GM19468 (cell line): Measurements from ENCODE around the gene S100A8.
"Not testable (repeated sequence)": the region's sequence is repeated elsewhere in the genome, so short reads cannot be mapped to it uniquely, and the experiment has no call there.

Source experiments
- ATAC-seq: cut with Tn5 transposase; IDR thresholded peaks from one replicate; pipeline ENCODE4 v1.9.1; 2021; ENCODE audit warnings: mild to moderate bottlenecking, moderate library complexity, moderate number of reproducible peaks; ENCODE audit not compliant: unreplicated experiment; ENCODE audit errors: extremely low read depth

S100A8 gene

DNA sequence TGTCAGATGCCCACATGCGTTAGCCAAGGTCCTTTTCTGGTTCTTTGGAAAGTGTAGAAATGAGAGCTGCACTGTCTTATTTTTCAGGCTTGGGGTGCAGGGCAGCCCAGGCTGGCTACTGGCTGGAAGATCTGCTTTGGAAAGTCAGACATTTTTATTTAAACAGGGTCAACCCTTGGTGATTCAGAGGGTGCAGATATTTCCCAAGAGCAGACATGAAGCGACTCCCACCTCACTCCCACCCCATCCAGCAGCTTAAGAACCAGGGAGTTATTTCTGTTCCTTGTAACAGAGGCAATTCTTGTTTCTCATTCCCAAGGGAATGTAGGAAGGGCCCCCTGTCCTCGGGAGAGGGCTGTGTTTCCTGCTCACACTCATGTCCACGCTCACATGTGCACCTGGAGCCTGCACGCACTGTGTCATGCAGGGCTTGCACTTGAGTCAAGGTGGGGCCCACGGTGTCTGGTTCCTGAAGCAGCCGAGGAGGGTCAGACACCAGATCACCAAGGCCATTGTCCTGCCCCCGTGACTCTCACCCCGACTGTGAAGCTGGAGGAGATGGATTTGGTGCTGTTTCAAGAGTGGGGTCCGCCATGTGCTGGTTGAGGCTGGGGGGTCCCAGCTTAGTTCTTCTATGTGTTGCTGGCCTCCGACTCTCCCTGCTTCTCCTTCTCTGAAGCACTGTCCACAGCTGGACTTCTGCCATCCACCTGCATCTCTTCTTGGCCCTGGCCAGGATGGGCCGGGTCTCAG is 26.4 kb upstream of the S100A8 start:
- ATAC-seq = no peak

DNA sequence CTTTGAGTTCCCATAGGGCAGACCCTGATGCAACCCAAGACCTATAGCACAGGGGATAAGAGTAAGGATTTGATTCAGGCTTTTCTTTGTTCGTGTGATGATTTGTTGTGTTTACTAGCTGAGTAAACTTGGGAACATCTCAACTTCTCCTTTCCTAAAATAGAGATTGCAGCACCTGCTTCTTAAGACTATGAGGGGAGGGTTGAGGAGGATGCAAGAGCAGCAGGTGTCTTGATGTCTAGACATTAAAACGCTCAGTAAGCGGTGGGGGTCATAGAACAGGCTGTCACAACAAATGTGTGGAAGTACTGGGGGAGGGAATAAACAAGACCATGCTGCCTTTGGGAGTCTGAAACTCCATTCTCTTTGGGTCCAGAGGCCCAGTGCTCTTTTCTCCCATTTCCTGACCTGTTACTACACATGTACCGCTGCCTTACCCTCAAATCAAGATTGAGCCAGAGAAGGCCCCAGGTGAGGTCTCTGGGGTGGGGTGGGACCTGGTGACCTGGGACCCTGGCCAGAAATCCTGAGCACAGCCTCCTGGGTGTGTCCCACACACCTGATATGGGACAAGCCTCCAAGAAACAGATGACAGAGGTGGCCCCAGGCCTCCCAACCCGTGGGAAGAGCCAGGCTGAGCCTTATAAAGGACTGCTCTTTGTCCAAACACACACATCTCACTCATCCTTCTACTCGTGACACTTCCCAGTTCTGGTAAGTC is 25.1 kb upstream of the S100A8 start, which contains the start of gene S100A7A:
S100A7A (plus strand) TSS at position 671 of the 721 bp plus-strand sequence. CDS start 1,563 bp downstream, outside the sequence.
- ATAC-seq = no peak

DNA sequence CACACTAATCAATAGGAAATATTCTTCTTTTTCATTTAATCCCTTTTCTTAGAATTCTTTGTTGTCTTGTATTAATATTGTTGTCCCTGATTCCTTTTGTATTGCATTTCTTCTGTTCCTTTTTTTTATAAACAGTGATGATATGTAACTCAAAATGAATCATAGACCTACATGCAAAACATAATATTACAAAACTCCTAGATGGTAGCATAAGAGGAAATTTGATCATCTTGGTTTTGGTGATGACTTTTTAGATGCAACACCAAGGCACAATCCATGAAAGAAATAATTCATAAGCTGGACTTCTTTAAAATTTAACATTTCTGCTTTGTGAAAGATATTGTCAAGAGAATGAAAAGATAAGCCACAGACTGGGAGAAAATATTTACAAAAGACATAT is 23.1 kb upstream of the S100A8 start:
- ATAC-seq = not testable (repeated sequence)

DNA sequence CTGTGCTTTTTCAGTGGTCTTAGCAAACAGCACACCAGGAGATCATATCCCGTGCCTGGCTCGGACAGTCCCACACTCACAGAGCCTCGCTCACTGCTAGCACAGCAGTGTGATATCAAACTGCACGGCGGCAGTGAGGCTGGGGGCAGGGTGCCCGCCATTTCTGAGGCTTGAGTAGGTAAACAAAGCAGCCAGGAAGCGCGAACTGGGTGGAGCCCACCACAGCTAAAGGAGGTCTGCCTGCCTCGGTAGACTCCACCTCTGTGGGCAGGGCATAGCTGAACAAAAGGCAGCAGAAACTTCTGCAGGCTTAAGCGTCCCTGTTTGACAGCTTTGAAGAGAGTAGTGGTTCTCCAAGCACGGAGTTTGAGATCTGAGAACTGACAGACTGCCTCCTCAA is 16.4 kb upstream of the S100A8 start:
- not testable (repeated sequence) for ATAC-seq

DNA sequence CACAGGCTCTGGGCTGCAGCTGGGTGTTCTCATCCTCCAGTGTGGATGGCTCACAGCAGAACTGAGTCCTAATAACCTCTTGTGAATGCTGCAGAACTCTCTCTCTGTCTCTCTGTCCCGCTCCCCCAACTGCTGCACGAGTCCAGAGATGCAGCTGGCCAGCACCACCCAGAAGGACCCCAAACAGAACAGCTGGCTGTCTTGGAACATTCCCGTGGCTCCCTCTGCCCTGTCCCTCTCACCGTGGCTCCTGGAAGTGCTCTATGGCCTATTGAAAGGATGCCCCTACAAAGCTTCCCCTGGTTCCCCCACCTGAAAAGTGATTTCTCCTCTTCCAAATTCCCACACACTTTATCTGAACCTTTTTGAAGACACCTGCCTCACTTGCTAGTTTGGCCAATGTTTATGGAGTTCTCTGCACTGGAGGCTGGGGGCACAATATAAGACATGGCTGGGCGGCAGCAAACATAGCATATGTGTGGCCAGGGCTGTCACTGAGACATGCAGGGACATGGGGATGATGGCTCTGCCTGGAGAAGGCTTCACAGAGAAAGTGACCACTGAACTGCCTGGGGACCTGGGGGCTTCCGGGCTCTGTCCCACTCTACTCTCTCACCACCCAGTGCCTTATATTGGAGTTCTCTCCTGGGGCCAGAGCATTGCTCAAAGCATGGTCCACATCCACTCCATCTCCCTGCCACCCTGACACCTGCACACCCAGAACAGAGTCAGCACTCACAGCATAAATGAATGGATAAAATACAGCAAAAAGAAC is 15.1 kb upstream of the S100A8 start:
- not testable (repeated sequence) for ATAC-seq

DNA sequence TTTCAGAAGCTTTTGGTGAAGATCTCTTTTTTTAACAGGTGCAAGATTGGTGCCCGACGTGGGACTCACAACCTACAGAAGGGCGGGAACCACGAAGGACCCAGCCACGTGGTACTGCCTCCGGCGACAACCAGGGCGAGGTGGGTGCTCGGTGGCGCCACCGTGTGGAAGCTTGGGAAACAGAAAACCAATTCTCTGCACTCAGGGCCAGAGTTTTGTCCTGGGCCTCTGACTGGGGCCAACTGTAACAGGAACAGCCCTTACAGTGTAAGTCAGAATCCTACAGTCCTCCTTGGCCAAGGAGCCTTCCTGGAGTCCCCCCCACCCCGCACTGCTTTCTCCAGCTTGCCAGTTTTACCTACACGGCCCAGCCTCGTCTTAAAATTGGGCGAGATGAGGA is 13.9 kb upstream of the S100A8 start:
- ATAC-seq = no peak

DNA sequence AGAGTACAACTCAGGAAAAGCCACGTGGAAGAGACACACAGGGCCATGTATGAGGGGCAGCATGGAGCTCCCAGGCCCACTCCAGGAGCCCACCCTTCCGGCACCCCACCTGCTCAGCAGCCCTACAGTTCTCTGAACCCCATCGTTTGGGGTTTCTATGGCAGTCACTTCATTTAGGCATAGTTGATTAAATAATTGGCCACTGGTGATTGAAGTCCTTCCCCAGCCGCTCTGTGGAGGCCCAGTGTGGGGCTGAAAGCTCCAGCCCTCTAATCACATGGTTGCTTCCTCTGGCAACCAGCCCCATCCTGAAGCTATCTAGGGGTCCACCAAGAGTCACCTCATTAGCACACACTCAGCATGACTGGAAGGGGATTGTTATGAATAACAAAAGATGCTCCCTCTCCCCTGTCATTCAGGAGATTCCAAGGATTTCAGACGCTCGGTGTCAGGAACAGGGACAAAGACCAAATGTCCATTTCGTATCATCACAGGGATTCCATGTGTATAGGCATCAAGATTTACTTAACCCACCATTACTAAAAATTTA is 13.3 kb upstream of the S100A8 start:
- ATAC-seq = no peak

DNA sequence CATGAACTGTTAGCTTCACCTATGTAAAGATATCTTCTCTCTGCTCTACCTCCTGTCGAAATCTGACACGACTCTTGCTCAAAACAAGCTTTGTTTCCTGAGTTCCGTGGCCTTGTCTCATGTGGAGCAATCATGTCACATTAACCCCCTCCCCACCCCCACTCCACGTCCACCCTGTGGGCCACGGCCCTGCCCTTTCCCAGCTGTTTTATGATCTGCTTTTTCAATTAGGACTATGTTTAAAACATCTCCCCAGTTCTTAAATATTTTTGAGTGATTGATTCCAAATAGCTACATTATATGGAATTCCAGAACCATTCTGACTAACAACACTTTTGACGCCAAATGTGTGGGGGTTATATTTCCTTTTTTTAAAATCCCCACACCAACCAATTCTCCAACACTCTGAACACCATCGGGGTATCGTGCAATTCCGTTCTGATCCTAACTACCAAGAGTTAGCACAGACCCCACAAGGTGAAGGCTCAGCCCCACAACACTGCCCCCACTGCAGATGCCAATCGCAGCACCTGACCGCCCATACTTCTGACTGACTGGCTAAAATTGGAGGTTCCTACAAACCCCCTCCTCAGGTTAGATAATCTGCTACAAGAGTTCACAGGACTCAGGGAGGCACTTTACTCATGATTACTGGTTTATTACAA is 12.7 kb upstream of the S100A8 start:
- no peak for ATAC-seq

DNA sequence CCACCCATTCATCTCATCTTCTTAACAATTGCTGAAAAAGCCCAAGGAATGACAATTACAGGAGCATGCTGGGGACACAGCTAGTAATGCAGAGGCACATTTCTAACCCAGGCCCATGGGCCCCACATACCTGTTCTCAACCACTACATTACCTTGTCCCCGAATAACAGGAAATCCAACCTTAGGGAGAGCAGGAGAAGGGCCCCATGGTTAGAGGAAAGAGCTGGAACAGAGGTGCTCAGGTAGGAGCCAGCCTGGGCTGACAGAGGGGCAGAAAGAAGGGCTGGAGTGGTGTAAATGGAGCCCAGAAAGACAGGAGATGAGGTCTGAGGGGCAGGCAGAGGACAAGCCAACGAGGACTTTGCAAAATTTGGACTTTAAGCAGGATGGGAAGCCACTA is 11.4 kb upstream of the S100A8 start:
- no peak for ATAC-seq

DNA sequence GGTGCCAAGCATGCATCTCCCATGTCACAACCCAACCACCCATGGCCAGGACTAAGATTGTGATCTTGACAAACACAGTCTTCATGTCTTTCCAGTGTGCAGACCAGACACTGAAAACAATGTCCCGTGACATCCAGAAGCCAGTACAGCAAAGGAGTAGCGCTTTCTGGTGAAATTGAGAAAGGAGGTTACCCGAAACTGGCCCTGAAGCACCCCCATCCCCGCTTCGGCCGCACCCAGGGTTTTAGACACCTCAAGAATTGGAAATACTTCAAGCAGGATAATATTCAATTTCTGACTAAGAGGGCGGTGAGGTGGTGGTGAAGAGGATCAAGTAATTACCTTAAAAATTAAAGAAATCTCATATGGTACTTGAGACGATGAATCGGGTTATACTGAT is 10.6 kb upstream of the S100A8 start:
- ATAC-seq = no peak

DNA sequence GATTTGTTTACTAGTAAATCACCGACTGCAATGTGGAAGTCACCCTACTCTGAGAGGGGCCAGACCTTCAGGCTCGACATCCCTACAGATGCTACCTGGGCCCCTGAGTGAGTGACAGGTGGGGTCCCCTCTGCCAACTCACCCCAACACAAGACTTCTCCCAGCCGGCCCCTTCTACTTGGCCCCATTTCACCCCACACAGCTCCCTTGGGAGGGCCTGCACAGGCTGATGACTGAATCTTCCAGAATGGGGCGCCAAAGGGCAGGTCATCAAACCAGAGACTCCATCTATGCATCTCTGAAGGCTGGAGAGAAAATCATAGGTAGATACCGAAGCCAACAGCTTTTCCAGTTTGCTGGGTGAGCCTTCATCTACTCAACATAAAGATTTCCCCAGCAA is 9.4 kb upstream of the S100A8 start:
- no peak for ATAC-seq

DNA sequence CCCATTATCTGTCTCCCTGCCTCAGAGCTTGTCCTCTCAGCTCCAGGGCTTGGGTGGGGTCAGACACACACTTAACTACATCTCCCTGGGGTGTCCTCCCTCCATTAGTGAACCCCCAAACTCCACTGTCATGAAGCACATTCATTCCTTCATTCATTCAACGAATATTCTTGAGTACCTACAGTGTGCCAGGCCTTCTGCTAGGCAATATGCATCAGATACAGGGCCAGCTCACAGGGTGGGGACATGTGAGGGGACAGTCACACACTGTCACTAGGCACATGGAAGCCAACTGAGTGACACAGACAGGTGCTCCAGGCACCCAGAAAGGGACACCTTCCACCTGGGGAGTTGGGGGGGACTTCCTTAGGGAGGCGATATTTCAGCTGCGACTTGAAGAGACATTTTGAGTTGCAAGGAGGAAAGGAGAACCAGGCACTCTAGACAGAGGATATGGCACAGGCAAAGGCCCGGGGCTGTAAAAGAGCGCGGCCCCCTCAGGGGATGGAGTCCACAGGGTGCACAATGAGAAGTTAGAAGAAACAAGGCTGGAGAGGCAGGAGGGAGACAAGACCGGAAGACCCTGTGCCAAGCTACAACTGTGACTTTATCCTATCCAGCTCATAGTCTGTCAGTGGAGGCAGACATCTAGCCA is 8.7 kb upstream of the S100A8 start:
- ATAC-seq = no peak

DNA sequence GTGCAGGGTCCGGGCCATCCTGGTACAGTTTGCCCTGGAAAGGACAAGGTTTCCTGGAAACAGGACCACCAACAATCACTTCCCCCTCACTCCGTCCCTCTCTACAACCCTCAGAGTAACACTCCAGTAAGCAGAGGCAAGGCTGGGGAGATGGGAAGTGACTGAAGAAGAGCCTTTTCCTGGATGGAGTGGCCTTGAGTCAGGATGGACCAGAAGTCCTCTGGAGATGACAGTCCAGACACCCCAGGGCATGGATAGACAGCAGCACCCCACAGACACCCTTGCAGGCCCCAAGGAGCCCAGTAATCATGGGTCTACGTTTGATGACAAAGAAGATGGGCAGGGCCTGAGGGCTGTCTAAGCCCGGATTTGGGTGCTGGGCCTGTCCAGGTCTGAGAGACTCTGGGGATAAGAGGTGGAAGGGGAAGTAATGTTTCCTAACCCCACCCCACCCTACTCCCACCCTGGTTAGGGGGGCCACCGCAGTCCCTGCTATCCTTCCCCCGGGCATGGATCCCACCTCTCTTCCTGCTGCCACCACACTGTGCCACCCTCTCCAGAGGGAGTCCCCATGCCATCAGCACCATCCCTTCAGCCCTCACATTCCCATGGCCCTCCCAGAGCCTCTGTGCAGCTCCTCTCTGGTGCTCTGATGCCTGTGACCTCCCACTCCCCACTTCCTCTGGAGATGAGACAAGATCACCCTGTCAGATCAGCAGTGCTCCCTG is 7.2 kb upstream of the S100A8 start:
- ATAC-seq = no peak

DNA sequence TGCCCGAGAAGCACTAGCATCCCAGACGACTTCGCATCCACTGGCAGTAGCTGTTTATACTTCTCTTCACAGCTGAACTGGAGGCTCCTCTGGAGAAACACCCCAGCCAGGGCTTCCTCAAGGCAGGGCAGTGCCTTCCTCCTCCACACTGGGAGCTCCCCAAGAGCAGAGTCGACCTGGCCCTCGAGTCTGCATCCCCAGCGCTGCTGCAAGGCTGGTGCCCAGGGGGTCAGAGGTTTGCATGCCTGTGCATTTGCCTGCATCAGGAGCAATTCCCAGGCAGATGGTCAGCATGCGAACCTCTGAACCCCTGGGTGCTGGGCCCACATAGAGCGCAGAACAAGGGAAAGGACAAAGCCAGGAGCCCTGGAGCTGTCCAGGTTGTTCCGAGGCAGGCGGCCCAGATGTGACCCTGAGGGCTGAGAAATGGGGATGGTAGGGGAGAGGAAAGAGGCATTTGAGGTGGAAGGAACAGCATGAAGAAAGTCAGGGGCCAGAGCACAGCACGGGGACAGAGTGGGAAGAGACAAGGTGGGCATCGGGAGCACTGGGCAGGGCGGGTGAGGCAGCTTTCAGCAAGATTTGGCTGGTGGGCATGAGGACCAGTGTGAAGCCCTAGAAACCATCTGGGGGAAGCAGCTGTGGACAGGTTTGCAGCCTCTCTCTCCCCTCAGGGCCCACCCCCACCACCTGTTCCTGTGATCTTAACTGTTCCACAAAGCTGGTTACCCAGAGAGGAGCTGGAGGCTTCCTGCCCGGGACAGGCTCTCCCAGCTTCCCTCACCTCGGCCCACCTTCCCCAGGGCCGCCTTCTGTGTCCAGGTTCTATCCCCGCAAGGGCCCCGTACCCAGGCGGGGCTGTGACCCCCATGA is 6.4 kb upstream of the S100A8 start:
- ATAC-seq = no peak

DNA sequence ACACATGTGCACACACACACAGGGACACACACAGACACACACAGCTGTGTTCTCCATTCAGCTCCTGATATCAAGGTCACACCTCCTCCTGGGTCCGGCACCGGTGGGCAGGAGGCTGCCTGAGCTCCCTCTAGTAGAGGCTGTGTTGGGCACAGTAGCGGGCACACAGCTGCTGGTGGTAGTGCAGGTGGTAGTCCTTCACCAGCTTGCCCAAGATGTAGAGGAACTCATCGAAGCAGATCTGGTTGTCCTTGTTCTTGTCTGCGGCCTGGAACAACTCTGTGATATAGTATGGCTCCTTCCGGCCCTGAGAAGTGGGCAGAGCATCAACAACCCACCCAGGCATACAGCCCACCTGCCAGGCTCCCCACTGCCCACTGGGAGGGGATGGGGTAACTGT is 5.6 kb upstream of the S100A8 start:
- ATAC-seq = no peak

DNA sequence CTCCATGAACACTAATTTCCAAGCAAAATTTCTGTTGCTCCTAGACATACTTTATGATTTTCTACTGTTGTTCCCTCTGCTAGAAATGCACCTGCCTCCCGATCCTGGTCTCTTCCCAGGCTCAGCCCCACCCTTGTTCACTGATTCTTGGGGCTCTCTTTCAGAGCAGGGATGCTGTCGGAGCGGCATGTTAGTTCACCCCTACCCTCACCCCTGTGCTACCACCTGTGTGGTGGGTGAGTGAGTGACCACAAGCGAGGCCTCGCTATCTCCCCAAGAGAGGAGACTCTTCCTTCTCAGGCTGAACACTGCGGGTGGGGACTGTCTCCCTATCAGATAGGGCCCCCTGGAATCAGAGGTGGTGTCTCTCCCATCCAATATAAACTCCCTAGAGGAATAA is 4.9 kb upstream of the S100A8 start:
- no peak for ATAC-seq

DNA sequence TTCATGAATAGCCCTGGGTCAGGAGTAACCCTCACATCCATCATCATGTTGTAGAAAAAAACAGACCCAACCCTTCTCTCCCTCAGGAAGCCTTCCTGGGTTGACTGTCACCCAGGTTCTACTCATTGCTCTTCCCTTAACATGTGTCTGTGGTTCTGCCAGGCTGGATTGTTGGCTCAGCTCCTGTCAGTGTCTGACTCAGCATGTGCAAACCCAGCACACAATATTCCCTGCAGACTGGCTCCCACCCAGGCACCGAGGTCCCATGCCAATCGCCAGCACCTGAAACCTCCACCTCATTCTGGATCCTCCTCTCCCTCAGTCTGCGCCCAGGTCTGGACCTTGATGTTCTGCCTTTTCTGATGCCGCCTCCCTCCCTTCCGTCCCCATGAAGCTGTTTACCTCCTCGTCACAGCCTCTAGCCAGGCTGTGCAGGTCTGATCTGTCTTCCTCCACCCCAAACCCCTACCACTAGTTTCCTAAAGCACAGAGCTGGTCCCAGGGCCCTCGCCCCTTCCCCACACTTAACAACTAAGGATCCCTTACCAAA is 4.3 kb upstream of the S100A8 start:
- no peak for ATAC-seq

DNA sequence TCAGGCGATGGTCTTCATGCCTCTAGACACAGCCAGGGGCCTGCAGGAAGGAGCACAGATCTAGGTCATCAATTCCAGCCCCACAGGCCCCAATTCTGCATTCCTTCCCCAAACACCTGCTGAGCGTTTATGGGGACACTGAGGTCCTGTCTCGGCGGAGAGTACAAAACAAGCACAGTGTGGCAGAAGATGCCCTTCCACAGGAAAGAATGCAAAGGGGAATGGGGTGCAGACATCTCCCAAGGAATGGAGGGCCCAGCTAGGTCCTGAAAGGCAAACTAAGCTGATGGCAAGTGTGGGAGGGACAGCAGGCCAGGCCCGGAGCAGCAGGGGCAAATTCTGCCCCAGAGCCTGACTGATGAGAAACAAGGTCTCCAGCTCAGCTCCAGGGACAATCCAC is 3.5 kb upstream of the S100A8 start:
- ATAC-seq = no peak
